ENCODE measurements around the gene KIRREL1. TPM values are rescaled to one million over a fixed set of nuclear protein-coding genes. Genes with fewer than 3 reads are reported as not detected.

KIRREL1 gene
- total RNA-seq, 1 donor from 2014 or later = 66.8 TPM

- no peak for DNase-seq (ENCODE audit: low spot score)
- H3K9me3 Mint-ChIP-seq (ENCODE audit: unreplicated experiment) = no peaks in the 10 kb centered on the region
Observed at GRCh38 chr1:158078569-158079080, 85.2 kb downstream of the KIRREL1 start.

DNA sequence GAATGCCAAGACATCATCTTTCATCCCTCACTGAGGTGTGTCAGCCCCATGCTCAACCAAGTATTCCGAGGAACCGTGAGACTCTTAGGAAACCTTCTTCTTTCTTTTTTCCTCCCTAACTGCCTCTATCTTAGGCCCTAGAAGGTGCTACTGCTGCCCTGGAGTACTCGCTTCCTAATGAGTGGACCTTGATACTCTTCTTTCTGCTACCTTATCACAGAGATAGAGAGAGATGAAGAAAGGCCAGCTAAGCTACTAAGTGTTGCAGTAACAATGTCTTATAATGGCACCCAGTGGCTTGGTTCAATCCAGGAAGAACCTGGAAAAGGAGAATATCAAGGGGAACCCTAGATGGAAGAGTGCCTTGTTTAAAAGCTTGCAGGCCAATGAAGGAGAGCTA is 86.6 kb downstream of the KIRREL1 start:
- H3K9me3 Mint-ChIP-seq (ENCODE audit: unreplicated experiment) = no peaks in the 10 kb centered on the region
- H3K27me3 Mint-ChIP-seq (ENCODE audit: unreplicated experiment) = peaks cover 7% of the 10 kb centered on the region
- H3K27ac Mint-ChIP-seq (ENCODE audit: unreplicated experiment) = no peak overlapping the region
- no peak for DNase-seq (ENCODE audit: low spot score)
- TF ChIP-seq CTCF (IDR thresholded peaks at IDR 0.05; ENCODE audit: unreplicated experiment) = no peak
- peaks cover 37% of the 10 kb centered on the region for H3K36me3 Mint-ChIP-seq (ENCODE audit: low read depth, unreplicated experiment)
- H3K4me3 Mint-ChIP-seq (ENCODE audit: unreplicated experiment) = no peak overlapping the region
- H3K4me1 Mint-ChIP-seq (ENCODE audit: unreplicated experiment) = peaks cover 14% of the 10 kb centered on the region

More at GRCh38 chr1:158078569-158079080, 85.2 kb downstream of the KIRREL1 start:
- peak overlapping the region; percentile 7 for H3K27ac Mint-ChIP-seq (ENCODE audit: unreplicated experiment)
- peaks cover 13% of the 10 kb centered on the region for H3K27me3 Mint-ChIP-seq (ENCODE audit: unreplicated experiment)
- H3K36me3 Mint-ChIP-seq (ENCODE audit: low read depth, unreplicated experiment) = peaks cover 42% of the 10 kb centered on the region
- TF ChIP-seq CTCF (IDR thresholded peaks at IDR 0.05; ENCODE audit: unreplicated experiment) = no peak
- peaks cover 14% of the 10 kb centered on the region for H3K4me1 Mint-ChIP-seq (ENCODE audit: unreplicated experiment)
- H3K4me3 Mint-ChIP-seq (ENCODE audit: unreplicated experiment) = no peak overlapping the region

DNA sequence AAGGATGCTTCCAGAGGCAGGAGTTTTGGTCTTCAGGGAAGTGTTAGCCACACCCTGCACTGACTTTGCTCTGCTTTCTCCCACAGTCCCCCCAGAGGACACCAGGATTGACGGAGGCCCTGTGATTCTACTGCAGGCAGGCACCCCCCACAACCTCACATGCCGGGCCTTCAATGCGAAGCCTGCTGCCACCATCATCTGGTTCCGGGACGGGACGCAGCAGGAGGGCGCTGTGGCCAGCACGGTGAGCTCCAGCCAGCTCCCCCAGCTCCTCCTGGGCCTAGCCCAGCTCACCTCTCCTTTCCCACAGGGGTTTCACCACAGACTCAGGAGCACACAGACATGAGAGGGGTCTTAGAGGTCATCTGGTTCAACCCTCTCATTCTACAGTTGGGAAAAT is 90.9 kb downstream of the KIRREL1 start:
- H3K27me3 Mint-ChIP-seq (ENCODE audit: unreplicated experiment) = peaks cover 8% of the 10 kb centered on the region
- no peak overlapping the region for H3K27ac Mint-ChIP-seq (ENCODE audit: unreplicated experiment)
- H3K9me3 Mint-ChIP-seq (ENCODE audit: unreplicated experiment) = no peaks in the 10 kb centered on the region
- no peak for TF ChIP-seq CTCF (IDR thresholded peaks at IDR 0.05; ENCODE audit: unreplicated experiment)
- H3K36me3 Mint-ChIP-seq (ENCODE audit: low read depth, unreplicated experiment) = peaks cover 36% of the 10 kb centered on the region
- DNase-seq (ENCODE audit: low spot score) = no peak
- H3K4me1 Mint-ChIP-seq (ENCODE audit: unreplicated experiment) = no peaks in the 10 kb centered on the region
- H3K4me3 Mint-ChIP-seq (ENCODE audit: unreplicated experiment) = no peak overlapping the region

DNA sequence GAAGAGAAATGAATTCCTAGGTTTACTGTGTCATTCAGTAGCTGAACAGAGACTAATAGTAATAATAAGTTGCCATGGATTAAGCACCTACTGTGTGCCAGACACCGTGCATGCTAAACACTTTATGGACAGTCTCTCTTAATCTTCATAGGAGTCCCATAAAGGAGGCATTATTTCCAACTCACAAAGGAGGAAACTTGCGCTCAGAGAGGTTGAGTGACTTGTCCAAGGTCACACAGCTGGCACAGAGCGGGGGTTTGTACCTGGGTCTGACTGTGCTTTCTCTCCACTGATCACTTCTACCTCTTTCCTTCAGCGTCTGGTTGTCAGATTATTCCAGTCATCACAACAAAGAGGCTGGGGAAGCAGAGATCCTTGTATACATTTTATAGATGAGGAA is 91.3 kb downstream of the KIRREL1 start:
- no peak for DNase-seq (ENCODE audit: low spot score)
- Mint-ChIP-seq H3K4me3 (ENCODE audit: unreplicated experiment) (no peak overlapping the region), H3K36me3 (ENCODE audit: low read depth, unreplicated experiment) (peaks cover 35% of the 10 kb centered on the region), H3K9me3 (ENCODE audit: unreplicated experiment) (no peaks in the 10 kb centered on the region), H3K4me1 (ENCODE audit: unreplicated experiment) (no peaks in the 10 kb centered on the region), H3K27me3 (ENCODE audit: unreplicated experiment) (peaks cover 8% of the 10 kb centered on the region), H3K27ac (ENCODE audit: unreplicated experiment) (no peak overlapping the region)
- no peak for TF ChIP-seq CTCF (IDR thresholded peaks at IDR 0.05; ENCODE audit: unreplicated experiment)

- Mint-ChIP-seq H3K9me3 (ENCODE audit: unreplicated experiment) (no peaks in the 10 kb centered on the region), H3K27ac (ENCODE audit: unreplicated experiment) (no peak overlapping the region), H3K36me3 (ENCODE audit: low read depth, unreplicated experiment) (peaks cover 39% of the 10 kb centered on the region), H3K27me3 (ENCODE audit: unreplicated experiment) (peaks cover 11% of the 10 kb centered on the region), H3K4me1 (ENCODE audit: unreplicated experiment) (no peaks in the 10 kb centered on the region), H3K4me3 (ENCODE audit: unreplicated experiment) (peak overlapping the region; percentile 12)
- TF ChIP-seq CTCF (IDR thresholded peaks at IDR 0.05; ENCODE audit: unreplicated experiment) = peak; percentile 95
- peak; percentile 81 for DNase-seq (ENCODE audit: low spot score)
Observed at GRCh38 chr1:158087320-158087927, 94.0 kb downstream of the KIRREL1 start.
